Osteoblast (primary cell): ENCODE data around the gene SCCPDH. TPM values are rescaled to one million over a fixed set of nuclear protein-coding genes. Genes with fewer than 3 reads are reported as not detected.

Experiments
- DNase-seq: peaks from one replicate; pipeline ENCODE4 v3.0.0; 2011; ENCODE audit warnings: low spot score, mixed read lengths; ENCODE audit not compliant: insufficient read length; ENCODE audit errors: missing footprints
- H2AFZ ChIP-seq: 2 replicates; pipeline ENCODE4 v1.6.0; 2011; ENCODE audit warnings: mild to moderate bottlenecking, low read length
- H3K27ac ChIP-seq: 2 replicates; pipeline ENCODE4 v1.5.1; 2011; ENCODE audit warnings: mild to moderate bottlenecking, low read depth, low read length, moderate library complexity
- H3K27me3 ChIP-seq: 2 replicates; pipeline ENCODE4 v1.6.0; 2012; ENCODE audit warnings: mild to moderate bottlenecking, control low read depth, inconsistent platforms, low read length, moderate library complexity; ENCODE audit not compliant: insufficient read depth
- H3K36me3 ChIP-seq: 2 replicates; pipeline ENCODE4 v1.5.1; 2011; ENCODE audit warnings: mild to moderate bottlenecking, low read length, control low read depth, moderate library complexity; ENCODE audit not compliant: insufficient read depth
- H3K4me1 ChIP-seq: 2 replicates; pipeline ENCODE4 v1.5.1; 2011; ENCODE audit warnings: mild to moderate bottlenecking, low read length, control low read depth, moderate library complexity; ENCODE audit not compliant: insufficient read depth
- H3K4me2 ChIP-seq: 2 replicates; pipeline ENCODE4 v1.6.0; 2011; ENCODE audit warnings: mild to moderate bottlenecking, low read length; ENCODE audit not compliant: insufficient read depth
- H3K4me3 ChIP-seq: fragments of 200-600 bp; sonication (generic); 3 replicates; pipeline ENCODE4 v1.5.1; 2012; ENCODE audit warnings: mild to moderate bottlenecking, low read length, inconsistent platforms; ENCODE audit not compliant: insufficient read depth
- H3K79me2 ChIP-seq: 2 replicates; pipeline ENCODE4 v1.6.0; 2012; ENCODE audit warnings: mild to moderate bottlenecking, low read length, control low read depth, inconsistent platforms; ENCODE audit not compliant: insufficient read depth
- H3K9me3 ChIP-seq: 2 replicates; pipeline ENCODE4 v1.5.1; 2011; ENCODE audit warnings: low read depth, low read length, control low read depth
- H4K20me1 ChIP-seq: 2 replicates; pipeline ENCODE4 v1.6.0; 2012; ENCODE audit warnings: mild to moderate bottlenecking, low read length, control low read depth; ENCODE audit not compliant: insufficient read depth
- total RNA-seq: library from RNA; depleted of rRNA; stranded (reverse); fragments of >200 nt; gene quantifications from 2 replicates; pipeline ENCODE4 v1.2.3, GENCODE V29; 2012
- TF ChIP-seq, protein P1 (sequence below): IDR thresholded peaks from 2 replicates; pipeline ENCODE4 v1.5.1; 2011; ENCODE audit warnings: mild to moderate bottlenecking, low read depth, low read length, moderate library complexity; ENCODE audit errors: extremely low read depth

SCCPDH gene
- total RNA-seq, 1 donor: 49.9 TPM

- TF ChIP-seq, protein P1, sequence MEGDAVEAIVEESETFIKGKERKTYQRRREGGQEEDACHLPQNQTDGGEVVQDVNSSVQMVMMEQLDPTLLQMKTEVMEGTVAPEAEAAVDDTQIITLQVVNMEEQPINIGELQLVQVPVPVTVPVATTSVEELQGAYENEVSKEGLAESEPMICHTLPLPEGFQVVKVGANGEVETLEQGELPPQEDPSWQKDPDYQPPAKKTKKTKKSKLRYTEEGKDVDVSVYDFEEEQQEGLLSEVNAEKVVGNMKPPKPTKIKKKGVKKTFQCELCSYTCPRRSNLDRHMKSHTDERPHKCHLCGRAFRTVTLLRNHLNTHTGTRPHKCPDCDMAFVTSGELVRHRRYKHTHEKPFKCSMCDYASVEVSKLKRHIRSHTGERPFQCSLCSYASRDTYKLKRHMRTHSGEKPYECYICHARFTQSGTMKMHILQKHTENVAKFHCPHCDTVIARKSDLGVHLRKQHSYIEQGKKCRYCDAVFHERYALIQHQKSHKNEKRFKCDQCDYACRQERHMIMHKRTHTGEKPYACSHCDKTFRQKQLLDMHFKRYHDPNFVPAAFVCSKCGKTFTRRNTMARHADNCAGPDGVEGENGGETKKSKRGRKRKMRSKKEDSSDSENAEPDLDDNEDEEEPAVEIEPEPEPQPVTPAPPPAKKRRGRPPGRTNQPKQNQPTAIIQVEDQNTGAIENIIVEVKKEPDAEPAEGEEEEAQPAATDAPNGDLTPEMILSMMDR: no peak
- no peaks in the 10 kb centered on the region for H3K36me3 ChIP-seq
- H3K27ac ChIP-seq: no peak overlapping the region
- no peaks in the 10 kb centered on the region for H3K9me3 ChIP-seq
- no peaks in the 10 kb centered on the region for H4K20me1 ChIP-seq
- H3K4me1 ChIP-seq: no peaks in the 10 kb centered on the region
- H3K79me2 ChIP-seq: no peaks in the 10 kb centered on the region
- H3K4me3 ChIP-seq: no peak overlapping the region
- H2AFZ ChIP-seq: no peak overlapping the region
- no peak for DNase-seq
- peaks cover 5% of the 10 kb centered on the region for H3K27me3 ChIP-seq
- no peak overlapping the region for H3K4me2 ChIP-seq
These were observed 79.2 kb downstream of the SCCPDH start for GRCh38 chr1:246803373-246803772.

GRCh38 chr1:246803883-246804282 lies 79.7 kb downstream of the SCCPDH start:
- no peak for DNase-seq
- Histone ChIP-seq H3K4me2 (no peak overlapping the region), H3K4me3 (no peak overlapping the region), H4K20me1 (no peaks in the 10 kb centered on the region), H3K27ac (no peak overlapping the region), H3K4me1 (no peaks in the 10 kb centered on the region), H2AFZ (no peak overlapping the region), H3K36me3 (no peaks in the 10 kb centered on the region), H3K79me2 (no peaks in the 10 kb centered on the region), H3K27me3 (peaks cover 5% of the 10 kb centered on the region), H3K9me3 (no peaks in the 10 kb centered on the region)
- TF ChIP-seq, protein P1: no peak

GRCh38 chr1:246805135-246805716 lies 81.0 kb downstream of the SCCPDH start:
- Histone ChIP-seq H3K27ac (no peak overlapping the region), H3K9me3 (no peaks in the 10 kb centered on the region), H3K36me3 (no peaks in the 10 kb centered on the region), H3K4me1 (no peaks in the 10 kb centered on the region), H4K20me1 (no peaks in the 10 kb centered on the region), H3K4me2 (no peak overlapping the region), H3K79me2 (no peaks in the 10 kb centered on the region), H3K4me3 (no peak overlapping the region), H2AFZ (no peak overlapping the region), H3K27me3 (peaks cover 5% of the 10 kb centered on the region)
- no peak for DNase-seq
- TF ChIP-seq, protein P1: no peak

DNA sequence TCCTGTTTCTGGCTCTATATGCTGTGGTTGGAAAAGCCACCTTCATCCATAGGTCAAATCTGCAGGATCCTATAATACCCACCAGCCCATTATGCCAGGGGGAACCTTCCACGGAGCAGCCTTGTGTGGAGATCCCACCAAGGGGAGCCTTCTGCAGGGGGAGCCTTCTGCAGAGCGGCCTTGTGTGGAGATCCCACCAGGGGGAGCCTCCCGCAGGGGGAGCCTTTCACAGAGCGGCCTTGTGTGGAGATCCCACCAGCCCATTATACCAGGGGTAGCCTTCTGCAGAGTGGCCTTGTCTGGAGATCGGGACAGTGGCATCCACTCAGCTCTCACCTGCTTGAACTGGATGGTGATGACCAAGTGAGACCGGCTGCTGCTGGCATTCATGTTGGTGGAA lies 85.3 kb downstream of the SCCPDH start:
- Histone ChIP-seq H3K27me3 (peaks cover 7% of the 10 kb centered on the region), H3K79me2 (no peaks in the 10 kb centered on the region), H3K27ac (no peak overlapping the region), H3K4me2 (no peak overlapping the region), H3K36me3 (no peaks in the 10 kb centered on the region), H3K9me3 (no peaks in the 10 kb centered on the region), H3K4me3 (no peak overlapping the region), H3K4me1 (no peaks in the 10 kb centered on the region), H4K20me1 (no peaks in the 10 kb centered on the region), H2AFZ (no peak overlapping the region)
- TF ChIP-seq, protein P1: no peak
- no peak for DNase-seq
